Thyroid gland (tissue), 4 donors: Measurements from ENCODE around the gene EXPH5. TPM values are rescaled to one million over a fixed set of nuclear protein-coding genes. Genes with fewer than 3 reads are reported as not detected.

Experiments
- DNase-seq, 2 donors: peaks; one replicate each; pipeline ENCODE4 v3.0.0-alpha.2; 2019
- H3K27ac ChIP-seq, 3 donors: fragments of 200-600 bp; sonication (generic); 1 replicate in 2 of 3; 2 replicates in 1 of 3; pipeline ENCODE4 v1.5.1; 2016 to 2019; ENCODE audit warnings: mild to moderate bottlenecking in 1 of 3, moderate library complexity in 1 of 3
- H3K27me3 ChIP-seq: fragments of 200-600 bp; sonication (generic); one replicate; pipeline ENCODE4 v1.5.1; 2019
- H3K36me3 ChIP-seq, 2 donors: fragments of 200-600 bp; sonication (generic); one replicate each; pipeline ENCODE4 v1.5.1; 2016 to 2019
- H3K4me1 ChIP-seq, 2 donors: fragments of 200-600 bp; sonication (generic); one replicate each; pipeline ENCODE4 v1.5.1; 2017 to 2019
- H3K4me3 ChIP-seq, 3 donors: fragments of 200-600 bp; sonication (generic); replicated peaks in 1 of 3; 1 replicate in 2 of 3; 2 replicates in 1 of 3; pipeline ENCODE4 v1.5.1; 2016; ENCODE audit warnings: mild to moderate bottlenecking in 1 of 3
- H3K9me3 ChIP-seq: fragments of 200-600 bp; sonication (generic); one replicate; pipeline ENCODE4 v1.5.1; 2017
- CTCF ChIP-seq, 6 experiments: fragments of 200-600 bp in 3 of 6; fragments of 450-650 bp in 3 of 6; sonication (generic) in 3 of 6; IDR thresholded peaks; one replicate each; pipeline ENCODE4 v1.5.1; 2016 to 2019; ENCODE audit warnings: antibody characterized with exemption in 6 of 6, mild to moderate bottlenecking in 2 of 6, inconsistent platforms in 1 of 6, moderate library complexity in 1 of 6
- POLR2A ChIP-seq, 2 donors: fragments of 450-650 bp; IDR thresholded peaks; one replicate each; pipeline ENCODE4 v1.6.1; 2017; ENCODE audit warnings: antibody characterized with exemption in 2 of 2, mild to moderate bottlenecking in 2 of 2, moderate library complexity in 1 of 2
- WGBS, 2 donors: methylation state at CpG; one replicate each; pipeline ENCODE4 v1.1.5; 2017; 5-methylcytosine and 5-hydroxymethylcytosine counted together
- intact Hi-C: fragments of 100-400 bp; cut with DNase I; formaldehyde crosslinking; loops from one replicate; pipeline ENCODE4 v1.15.1; 2023
- total RNA-seq, 4 donors: library from RNA; depleted of rRNA; stranded (reverse); fragments of >200 nt; gene quantifications; one replicate each; pipeline ENCODE4 v1.2.3, GENCODE V29; 2016

EXPH5 gene
- total RNA-seq, 4 donors from 2014 or later = 4.5 to 12.2 (median 6.3) TPM

- 92 to 93% methylated on average over 2 of the region's 2 CpGs for WGBS, 2 donors
- intact Hi-C loops = no loop called here
- Histone ChIP-seq H3K27ac (no peak overlapping the region), H3K36me3 (no peaks in the 10 kb centered on the region), H3K4me1 (no peaks in the 10 kb centered on the region), H3K27me3 (no peaks in the 10 kb centered on the region), H3K4me3 (no peak overlapping the region), H3K9me3 (no peaks in the 10 kb centered on the region)
- no peak for TF ChIP-seq CTCF (IDR thresholded peaks at IDR 0.05)
- no peak for TF ChIP-seq POLR2A (IDR thresholded peaks at IDR 0.05)
- DNase-seq = no peak
Measured at GRCh38 chr11:108511851-108512474, 81.6 kb downstream of the EXPH5 start.

DNA sequence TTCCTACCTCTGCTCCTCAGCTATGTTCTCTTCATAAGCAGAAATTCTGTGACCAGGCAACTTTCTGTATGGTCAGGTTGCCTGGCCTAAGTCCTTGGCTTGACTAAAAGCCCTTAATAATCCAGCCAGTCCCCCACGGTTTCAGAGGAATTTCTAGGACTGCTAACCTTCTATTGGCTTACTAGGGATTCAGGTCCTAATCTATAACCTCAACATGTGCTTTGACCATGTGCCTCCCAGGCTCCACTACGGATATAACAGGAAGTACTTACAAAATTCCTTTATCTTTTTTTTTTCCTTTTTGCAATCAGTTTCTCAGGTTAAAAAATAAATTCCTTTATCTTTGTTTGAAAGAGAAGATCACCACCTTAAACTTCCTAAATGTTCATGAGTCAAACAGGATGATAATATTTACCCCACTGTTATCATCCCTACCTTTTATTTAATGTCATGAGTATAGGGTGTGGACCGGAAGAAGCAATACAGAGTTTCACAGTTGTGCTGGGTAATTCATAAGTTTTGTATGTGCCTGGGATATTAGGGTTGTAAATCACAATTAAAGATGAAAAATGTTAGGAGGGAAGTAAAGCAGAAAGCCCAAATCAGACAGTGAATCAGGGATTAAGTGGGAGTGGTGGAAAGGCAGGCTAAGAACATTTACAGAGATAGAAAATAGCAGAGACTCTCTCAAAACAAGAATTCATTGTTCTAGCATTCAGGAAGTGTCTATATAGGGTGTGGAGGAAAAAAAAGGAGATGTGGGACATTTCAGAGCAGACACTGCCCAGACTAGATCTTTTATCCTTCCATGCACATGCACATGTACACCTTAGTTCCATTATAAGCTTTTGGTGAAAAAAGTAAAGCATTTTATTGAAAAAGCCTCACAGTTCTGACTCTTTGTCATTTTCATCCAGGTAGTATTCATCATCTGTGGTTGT is 84.6 kb downstream of the EXPH5 start:
- Histone ChIP-seq H3K4me3 (no peak overlapping the region), H3K9me3 (no peaks in the 10 kb centered on the region), H3K4me1 (no peaks in the 10 kb centered on the region), H3K27ac (no peak overlapping the region), H3K27me3 (no peaks in the 10 kb centered on the region), H3K36me3 (no peaks in the 10 kb centered on the region)
- DNase-seq = no peak
- WGBS, 2 donors = 77 to 85% methylated on average over 3 of the region's 3 CpGs
- no peak for TF ChIP-seq CTCF (IDR thresholded peaks at IDR 0.05)
- intact Hi-C loops = no loop called here

DNA sequence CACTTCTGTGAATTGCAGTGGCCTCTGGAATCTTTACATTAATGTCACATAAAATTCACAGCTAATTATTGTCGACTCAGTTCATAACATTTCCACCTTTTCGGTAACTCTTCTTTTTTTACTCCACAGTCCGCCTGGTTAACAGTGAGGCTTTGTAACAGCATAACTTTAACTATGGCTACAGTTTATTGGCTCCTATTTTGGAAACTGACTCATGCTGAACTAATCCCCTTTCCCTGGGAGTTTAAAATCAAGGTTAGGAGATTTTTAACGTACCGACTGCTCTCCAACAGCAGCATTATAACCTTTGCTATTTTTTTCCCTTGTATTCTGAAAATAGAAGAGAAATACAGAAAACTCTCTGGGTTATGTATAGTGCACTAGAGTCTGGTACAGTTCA is 92.2 kb downstream of the EXPH5 start:
- peaks cover 0 to 3% of the 10 kb centered on the region in 2 donors for H3K4me1 ChIP-seq
- no peak for TF ChIP-seq CTCF (IDR thresholded peaks at IDR 0.05)
- no peak for TF ChIP-seq POLR2A (IDR thresholded peaks at IDR 0.05)
- no peak overlapping the region for H3K4me3 ChIP-seq
- no peaks in the 10 kb centered on the region for H3K27me3 ChIP-seq
- DNase-seq = no peak
- H3K36me3 ChIP-seq = no peaks in the 10 kb centered on the region
- intact Hi-C loops = no loop called here
- H3K27ac ChIP-seq = no peak overlapping the region
- H3K9me3 ChIP-seq = no peaks in the 10 kb centered on the region
- WGBS, 2 donors = 84 to 85% methylated on average over 5 of the region's 5 CpGs

- no peak overlapping the region for H3K27ac ChIP-seq
Measured at GRCh38 chr11:108500721-108501120, 92.8 kb downstream of the EXPH5 start.

More at GRCh38 chr11:108500721-108501120, 92.8 kb downstream of the EXPH5 start:
- Histone ChIP-seq H3K4me1 (peaks cover under 1 to 3% of the 10 kb centered on the region in 2 donors), H3K36me3 (no peaks in the 10 kb centered on the region), H3K9me3 (no peaks in the 10 kb centered on the region), H3K4me3 (no peak overlapping the region), H3K27me3 (no peaks in the 10 kb centered on the region)
- 50 to 64% methylated on average over 2 of the region's 2 CpGs for WGBS, 2 donors
- DNase-seq = no peak
- intact Hi-C loops = no loop called here
- TF ChIP-seq POLR2A (IDR thresholded peaks at IDR 0.05) = no peak
- TF ChIP-seq CTCF (IDR thresholded peaks at IDR 0.05) = no peak
